GM13977 (cell line): Measurements from ENCODE around the gene REC114.

ENCODE experiments used
- DNase-seq: peaks from one replicate; pipeline ENCODE4 v3.0.0; 2012; ENCODE audit warnings: low spot score
- CTCF ChIP-seq: IDR thresholded peaks from 2 replicates; pipeline ENCODE4 v1.5.1; 2012; ENCODE audit warnings: mild to moderate bottlenecking, control low read depth; ENCODE audit not compliant: insufficient read depth; ENCODE audit errors: extremely low read depth, missing control alignments
- in situ Hi-C: fragments of 300-500 bp; cut with MboI; formaldehyde crosslinking; loops from one replicate; pipeline ENCODE4 v1.12.0; 2022; ENCODE audit warnings: low sequenced_read_pairs, low pct_unique_long_range_greater_than_20kb, mixed read lengths, inconsistent platforms; ENCODE audit not compliant: unreplicated experiment

Gene REC114

GRCh38 chr15:73602992-73603391 lies 160.0 kb downstream of the REC114 start:
- in situ Hi-C loops = no loop called here
- no peak for DNase-seq
- no peak for TF ChIP-seq CTCF

- in situ Hi-C loops = no loop called here
- no peak for TF ChIP-seq CTCF
- no peak for DNase-seq
These were observed 161.5 kb downstream of the REC114 start for GRCh38 chr15:73604477-73604876.

GRCh38 chr15:73605759-73606436 lies 162.9 kb downstream of the REC114 start:
- in situ Hi-C loops = no loop called here
- no peak for DNase-seq

GRCh38 chr15:73607405-73607804 lies 164.4 kb downstream of the REC114 start:
- in situ Hi-C loops = no loop called here
- no peak for DNase-seq
- TF ChIP-seq CTCF = no peak

More at GRCh38 chr15:73605759-73606436, 162.9 kb downstream of the REC114 start:
- TF ChIP-seq CTCF = no peak

- in situ Hi-C loops = no loop called here
- no peak for TF ChIP-seq CTCF
- no peak for DNase-seq
These were observed 164.9 kb downstream of the REC114 start for GRCh38 chr15:73607843-73608242.

GRCh38 chr15:73608475-73608874 lies 165.5 kb downstream of the REC114 start:
- no peak for TF ChIP-seq CTCF
- DNase-seq = no peak
- in situ Hi-C loops = no loop called here
